ENCODE measurements around the gene SLC25A38. TPM values are rescaled to one million over a fixed set of nuclear protein-coding genes. Genes with fewer than 3 reads are reported as not detected.
"Not testable (repeated sequence)": the region's sequence is repeated elsewhere in the genome, so short reads cannot be mapped to it uniquely, and the experiment has no call there.

The SLC25A38 gene
- total RNA-seq, 1 donor from 2014 or later, result 20.6 TPM

DNA sequence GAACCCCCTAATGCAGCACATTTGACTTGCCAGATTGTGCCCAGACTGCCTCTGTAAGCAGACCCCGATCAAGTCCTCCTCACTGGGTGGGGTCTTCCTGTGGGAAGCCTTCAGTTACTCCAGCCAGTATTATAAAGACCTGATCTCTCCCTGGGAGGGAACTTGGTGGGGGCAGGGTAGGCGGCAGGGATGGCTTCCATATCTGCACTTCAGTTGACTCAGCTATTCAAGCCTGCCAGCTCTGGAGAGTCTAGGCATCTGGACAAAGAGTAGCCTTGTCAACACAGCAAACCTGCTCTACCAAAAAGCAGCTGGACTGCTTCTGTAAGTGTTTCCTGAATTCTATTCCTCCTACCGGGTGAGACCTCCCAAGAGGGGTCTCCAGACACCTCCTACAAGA, 21.0 kb upstream of the SLC25A38 start:
- Histone ChIP-seq H3K27me3 (no peaks in the 10 kb centered on the region), H3K27ac (no peak overlapping the region), H3K36me3 (no peaks in the 10 kb centered on the region), H3K9me3 (no peaks in the 10 kb centered on the region), H3K4me1 (no peaks in the 10 kb centered on the region), H3K4me3 (no peak overlapping the region)
- TF ChIP-seq POLR2A (IDR thresholded peaks at IDR 0.05), result no peak
- TF ChIP-seq, protein P1, sequence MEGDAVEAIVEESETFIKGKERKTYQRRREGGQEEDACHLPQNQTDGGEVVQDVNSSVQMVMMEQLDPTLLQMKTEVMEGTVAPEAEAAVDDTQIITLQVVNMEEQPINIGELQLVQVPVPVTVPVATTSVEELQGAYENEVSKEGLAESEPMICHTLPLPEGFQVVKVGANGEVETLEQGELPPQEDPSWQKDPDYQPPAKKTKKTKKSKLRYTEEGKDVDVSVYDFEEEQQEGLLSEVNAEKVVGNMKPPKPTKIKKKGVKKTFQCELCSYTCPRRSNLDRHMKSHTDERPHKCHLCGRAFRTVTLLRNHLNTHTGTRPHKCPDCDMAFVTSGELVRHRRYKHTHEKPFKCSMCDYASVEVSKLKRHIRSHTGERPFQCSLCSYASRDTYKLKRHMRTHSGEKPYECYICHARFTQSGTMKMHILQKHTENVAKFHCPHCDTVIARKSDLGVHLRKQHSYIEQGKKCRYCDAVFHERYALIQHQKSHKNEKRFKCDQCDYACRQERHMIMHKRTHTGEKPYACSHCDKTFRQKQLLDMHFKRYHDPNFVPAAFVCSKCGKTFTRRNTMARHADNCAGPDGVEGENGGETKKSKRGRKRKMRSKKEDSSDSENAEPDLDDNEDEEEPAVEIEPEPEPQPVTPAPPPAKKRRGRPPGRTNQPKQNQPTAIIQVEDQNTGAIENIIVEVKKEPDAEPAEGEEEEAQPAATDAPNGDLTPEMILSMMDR (IDR thresholded peaks at IDR 0.05), result no peak
- TF ChIP-seq POLR2AphosphoS5 (IDR thresholded peaks at IDR 0.05; ENCODE audit: insufficient read depth in 1 of 2, low read depth in 1 of 2), result no peak
- no peak for DNase-seq (ENCODE audit: extremely low spot score in 2 of 2)
- intact Hi-C loops (cut with DNase I), result no loop called here

DNA sequence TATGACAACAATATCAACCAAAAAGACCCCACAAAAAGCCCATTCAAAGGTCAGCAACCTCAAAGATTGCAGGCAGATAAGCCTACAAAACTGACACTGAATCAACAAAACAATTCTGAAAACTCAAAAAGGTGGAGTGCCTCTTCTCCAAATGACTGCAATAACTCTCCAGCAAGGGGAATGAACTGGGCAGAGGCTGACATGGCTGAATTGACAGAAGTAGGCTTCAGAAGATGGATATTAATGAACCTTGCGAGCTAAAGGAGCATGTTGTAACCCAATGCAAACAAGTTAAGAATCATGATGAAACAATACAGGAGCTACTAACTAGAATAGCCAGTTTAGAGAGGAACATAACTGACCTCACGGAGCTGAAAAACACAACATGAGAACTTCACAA, 20.4 kb upstream of the SLC25A38 start:
- no peak for DNase-seq (ENCODE audit: extremely low spot score in 2 of 2)
- TF ChIP-seq POLR2A (IDR thresholded peaks at IDR 0.05), result no peak
- TF ChIP-seq POLR2AphosphoS5 (IDR thresholded peaks at IDR 0.05; ENCODE audit: insufficient read depth in 1 of 2, low read depth in 1 of 2), result no peak
- TF ChIP-seq, protein P1 (IDR thresholded peaks at IDR 0.05), result no peak
- H3K4me1 ChIP-seq, result no peaks in the 10 kb centered on the region
- no peak overlapping the region for H3K27ac ChIP-seq
- no peaks in the 10 kb centered on the region for H3K27me3 ChIP-seq
- no peaks in the 10 kb centered on the region for H3K9me3 ChIP-seq
- intact Hi-C loops (cut with DNase I), result no loop called here
- H3K36me3 ChIP-seq, result no peaks in the 10 kb centered on the region
- no peak overlapping the region for H3K4me3 ChIP-seq

DNA sequence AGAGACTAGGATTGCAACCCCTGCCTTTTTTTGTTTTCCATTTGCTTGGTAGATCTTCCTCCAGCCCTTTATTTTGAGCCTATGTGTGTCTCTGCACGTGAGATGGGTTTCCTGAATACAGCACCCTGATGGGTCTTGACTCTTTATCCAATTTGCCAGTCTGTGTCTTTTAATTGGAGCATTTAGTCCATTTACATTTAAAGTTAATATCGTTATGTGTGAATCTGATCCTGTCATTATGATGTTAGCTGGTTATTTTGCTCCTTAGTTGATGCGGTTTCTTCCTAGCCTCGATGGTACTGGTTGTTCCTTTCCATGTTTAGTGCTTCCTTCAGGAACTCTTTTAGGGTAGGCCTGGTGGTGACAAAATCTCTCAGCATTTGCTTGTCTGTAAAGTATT, 12.7 kb upstream of the SLC25A38 start:
- DNase-seq (ENCODE audit: extremely low spot score in 2 of 2); H3K4me3 ChIP-seq; H3K27me3 ChIP-seq; intact Hi-C loops (cut with DNase I); H3K4me1 ChIP-seq; H3K27ac ChIP-seq; H3K36me3 ChIP-seq; H3K9me3 ChIP-seq: not testable (repeated sequence)

DNA sequence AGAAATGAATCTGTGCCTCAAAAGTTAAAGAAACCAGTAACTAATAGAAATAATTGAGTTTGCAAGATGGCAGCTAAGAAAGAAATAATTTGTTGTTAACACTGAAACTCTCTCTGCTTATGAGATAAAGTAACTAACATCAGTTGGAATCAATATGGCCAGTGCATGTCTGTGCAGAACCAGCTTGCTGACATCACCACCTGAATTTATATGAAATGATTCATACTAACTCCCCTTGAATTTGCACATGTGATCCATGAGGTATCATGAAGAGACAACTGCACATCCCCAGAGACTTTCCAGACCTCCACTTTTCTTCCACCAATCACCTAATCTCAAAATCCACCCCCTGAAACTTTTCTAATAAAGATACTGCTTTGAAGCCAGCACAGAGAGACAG, 10.3 kb upstream of the SLC25A38 start:
- intact Hi-C loops (cut with DNase I), result no loop called here
- no peak for DNase-seq (ENCODE audit: extremely low spot score in 2 of 2)
- no peak overlapping the region for H3K4me3 ChIP-seq
- H3K27me3 ChIP-seq, result no peaks in the 10 kb centered on the region
- H3K4me1 ChIP-seq, result no peaks in the 10 kb centered on the region
- no peaks in the 10 kb centered on the region for H3K36me3 ChIP-seq
- TF ChIP-seq, protein P1 (IDR thresholded peaks at IDR 0.05), result no peak
- TF ChIP-seq POLR2AphosphoS5 (IDR thresholded peaks at IDR 0.05; ENCODE audit: insufficient read depth in 1 of 2, low read depth in 1 of 2) (no peak), POLR2A (IDR thresholded peaks at IDR 0.05) (no peak)
- no peaks in the 10 kb centered on the region for H3K9me3 ChIP-seq
- no peak overlapping the region for H3K27ac ChIP-seq

DNA sequence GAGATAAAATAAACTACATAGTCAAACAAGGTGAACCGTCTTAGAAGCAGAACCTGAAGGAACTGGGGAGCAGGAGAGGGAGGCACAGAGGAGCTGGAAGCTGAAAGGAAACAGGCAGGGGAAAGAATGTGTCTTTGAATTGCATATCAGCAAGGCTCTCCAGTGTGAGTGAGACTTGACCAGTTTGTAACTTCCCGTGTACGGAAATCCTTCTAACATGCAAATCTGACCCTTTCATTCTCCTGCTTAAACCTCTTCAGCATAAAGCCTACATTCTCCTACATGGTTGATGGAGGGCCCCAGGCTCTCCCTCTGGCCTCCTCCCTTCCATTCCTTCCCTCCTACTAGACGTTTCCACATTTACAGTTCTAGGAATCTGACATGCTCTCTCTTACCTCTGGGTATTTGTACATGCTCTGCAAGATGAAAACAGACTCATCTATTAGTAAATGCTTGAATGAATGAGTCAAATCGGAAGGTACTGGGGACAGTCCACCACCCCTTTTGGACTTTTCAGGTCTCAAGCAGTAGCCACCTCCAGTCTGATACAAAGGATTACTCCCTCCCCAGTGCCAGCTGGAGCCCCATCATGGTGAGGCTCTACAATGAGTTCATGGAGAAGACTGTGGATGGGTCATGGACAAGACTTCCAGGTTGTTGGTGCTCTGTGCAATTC, 6.1 kb upstream of the SLC25A38 start:
- TF ChIP-seq, protein P1 (IDR thresholded peaks at IDR 0.05), result no peak
- no peak for TF ChIP-seq POLR2A (IDR thresholded peaks at IDR 0.05)
- no peak for TF ChIP-seq POLR2AphosphoS5 (IDR thresholded peaks at IDR 0.05; ENCODE audit: insufficient read depth in 1 of 2, low read depth in 1 of 2)
- no peaks in the 10 kb centered on the region for H3K4me1 ChIP-seq
- no peaks in the 10 kb centered on the region for H3K27me3 ChIP-seq
- no peak overlapping the region for H3K4me3 ChIP-seq
- intact Hi-C loops (cut with DNase I), result no loop called here
- no peaks in the 10 kb centered on the region for H3K36me3 ChIP-seq
- H3K27ac ChIP-seq, result no peak overlapping the region
- DNase-seq (ENCODE audit: extremely low spot score in 2 of 2), result no peak
- H3K9me3 ChIP-seq, result no peaks in the 10 kb centered on the region

Measured in vagina (tissue), 2 donors.